Smooth muscle cell (in vitro differentiated cells): ENCODE measurements around the gene ZDHHC7. TPM values are rescaled to one million over a fixed set of nuclear protein-coding genes. Genes with fewer than 3 reads are reported as not detected.

Source experiments
- DNase-seq: peaks from one replicate; lab custom pipeline; 2025; ENCODE audit not compliant: unreplicated experiment; lab: John Stamatoyannopoulos, UW
- H2AFZ ChIP-seq: fragments of 200-600 bp; sonication (generic); 2 replicates; pipeline ENCODE4 v1.6.0; 2016; ENCODE audit warnings: antibody characterized with exemption, low read depth, mild to moderate bottlenecking
- H3F3A ChIP-seq: fragments of 200-600 bp; sonication (generic); 2 replicates; pipeline ENCODE4 v1.6.0; 2017; ENCODE audit warnings: antibody characterized with exemption, low read depth
- H3K27ac ChIP-seq: fragments of 200-600 bp; sonication (generic); 2 replicates; pipeline ENCODE4 v1.5.1; 2016; ENCODE audit warnings: low read depth, mild to moderate bottlenecking
- H3K27me3 ChIP-seq: fragments of 200-600 bp; sonication (generic); 2 replicates; pipeline ENCODE4 v1.6.1; 2016; ENCODE audit warnings: low read depth, mild to moderate bottlenecking
- H3K36me3 ChIP-seq: fragments of 200-600 bp; sonication (generic); 2 replicates; pipeline ENCODE4 v1.5.1; 2016; ENCODE audit warnings: low read depth
- H3K4me1 ChIP-seq: fragments of 200-600 bp; sonication (generic); 2 replicates; pipeline ENCODE4 v1.5.1; 2016; ENCODE audit warnings: low read depth
- H3K4me2 ChIP-seq: fragments of 200-600 bp; sonication (generic); 2 replicates; pipeline ENCODE4 v1.6.0; 2016; ENCODE audit warnings: mild to moderate bottlenecking
- H3K4me3 ChIP-seq: fragments of 200-600 bp; sonication (generic); 2 replicates; pipeline ENCODE4 v1.5.1; 2016; ENCODE audit warnings: mild to moderate bottlenecking
- H3K79me2 ChIP-seq: fragments of 200-600 bp; sonication (generic); 2 replicates; pipeline ENCODE4 v1.6.0; 2016; ENCODE audit warnings: low read depth, mild to moderate bottlenecking
- H3K9ac ChIP-seq: fragments of 200-600 bp; sonication (generic); 2 replicates; pipeline ENCODE4 v1.6.0; 2016; ENCODE audit warnings: low read depth
- H3K9me3 ChIP-seq: fragments of 200-600 bp; sonication (generic); replicated peaks from 2 replicates; pipeline ENCODE4 v1.5.1; 2016; ENCODE audit warnings: low read depth
- H4K20me1 ChIP-seq: fragments of 200-600 bp; sonication (generic); 2 replicates; pipeline ENCODE4 v1.6.0; 2016; ENCODE audit warnings: low read depth
- CTCF ChIP-seq: fragments of 200-600 bp; sonication (generic); IDR thresholded peaks from 2 replicates; pipeline ENCODE4 v1.5.1; 2017; ENCODE audit warnings: borderline replicate concordance, mild to moderate bottlenecking, antibody characterized with exemption; ENCODE audit not compliant: insufficient read depth, poor library complexity, severe bottlenecking
- WGBS: methylation state at CpG from one replicate; pipeline ENCODE4 v1.1.7; 2016; ENCODE audit warnings: low lambda C conversion rate; 5-methylcytosine and 5-hydroxymethylcytosine counted together
- polyA plus RNA-seq: library from polyadenylated mRNA; unstranded; fragments of >200 nt; fragmentation: Nextera tagmentation; extraction: Ambion mirVana; gene quantifications from 2 replicates; pipeline ENCODE4 v1.2.1, GENCODE V29; 2016
- total RNA-seq: library from RNA; depleted of rRNA; stranded (reverse); fragments of >200 nt; gene quantifications from 2 replicates; pipeline ENCODE4 v1.2.3, GENCODE V29; 2014

ZDHHC7 gene
- total and polyA plus RNA-seq, 2 experiments from 2014 or later, result 31.9 to 39.1 TPM

- peak overlapping the region; percentile 88 for H3K4me2 ChIP-seq
Measured at GRCh38 chr16:85025781-85026653, 14.7 kb upstream of the ZDHHC7 start.

GRCh38 chr16:85019659-85020245, 8.4 kb upstream of the ZDHHC7 start:
- H3K9ac ChIP-seq, result no peak overlapping the region
- H2AFZ ChIP-seq, result no peak overlapping the region
- no peaks in the 10 kb centered on the region for H3K79me2 ChIP-seq
- no peaks in the 10 kb centered on the region for H3K9me3 ChIP-seq
- H3K4me3 ChIP-seq, result no peak overlapping the region
- H3K27ac ChIP-seq, result no peak overlapping the region
- no peak overlapping the region for H3K4me2 ChIP-seq
- H3K36me3 ChIP-seq, result no peaks in the 10 kb centered on the region
- H4K20me1 ChIP-seq, result no peaks in the 10 kb centered on the region
- no peaks in the 10 kb centered on the region for H3K27me3 ChIP-seq
- TF ChIP-seq CTCF, result no peak
- DNase-seq, result no peak
- H3K4me1 ChIP-seq, result no peaks in the 10 kb centered on the region
- 92% methylated on average over 9 of the region's 9 CpGs for WGBS
- H3F3A ChIP-seq, result no peaks in the 10 kb centered on the region

More at GRCh38 chr16:85025781-85026653, 14.7 kb upstream of the ZDHHC7 start:
- TF ChIP-seq CTCF, result no peak
- no peaks in the 10 kb centered on the region for H3K36me3 ChIP-seq
- peaks cover 13% of the 10 kb centered on the region for H3K4me1 ChIP-seq
- H3K27ac ChIP-seq, result no peak overlapping the region
- H2AFZ ChIP-seq, result no peak overlapping the region
- DNase-seq, result no peak
- no peak overlapping the region for H3K4me3 ChIP-seq
- H3K9ac ChIP-seq, result no peak overlapping the region
- no peaks in the 10 kb centered on the region for H3K27me3 ChIP-seq
- peaks cover 5% of the 10 kb centered on the region for H3F3A ChIP-seq
- no peaks in the 10 kb centered on the region for H3K9me3 ChIP-seq
- peaks cover 5% of the 10 kb centered on the region for H4K20me1 ChIP-seq
- WGBS, result 89% methylated on average over 8 of the region's 8 CpGs
- H3K79me2 ChIP-seq, result no peaks in the 10 kb centered on the region

GRCh38 chr16:85018529-85019236, 7.3 kb upstream of the ZDHHC7 start:
- Histone ChIP-seq H3K27me3 (no peaks in the 10 kb centered on the region), H3K79me2 (no peaks in the 10 kb centered on the region), H3K9me3 (no peaks in the 10 kb centered on the region), H4K20me1 (no peaks in the 10 kb centered on the region), H3K4me3 (no peak overlapping the region), H3K4me1 (no peaks in the 10 kb centered on the region), H3K9ac (no peak overlapping the region), H3K36me3 (no peaks in the 10 kb centered on the region), H3F3A (no peaks in the 10 kb centered on the region), H3K27ac (no peak overlapping the region), H3K4me2 (no peak overlapping the region), H2AFZ (no peak overlapping the region)
- no peak for TF ChIP-seq CTCF
- DNase-seq, result no peak
- WGBS, result 87% methylated on average over 19 of the region's 19 CpGs
